GM21529 (cell line): ENCODE measurements around the gene CACNA1I.

Experiments
- ATAC-seq: cut with Tn5 transposase; IDR thresholded peaks from one replicate; pipeline ENCODE4 v1.9.1; 2021; ENCODE audit not compliant: unreplicated experiment

CACNA1I gene

GRCh38 chr22:39621826-39622225 lies 51.3 kb downstream of the CACNA1I start:
- ATAC-seq: no peak

- ATAC-seq: no peak
These were observed 52.4 kb downstream of the CACNA1I start for GRCh38 chr22:39622881-39623367.

GRCh38 chr22:39623603-39624500 lies 53.3 kb downstream of the CACNA1I start:
- no peak for ATAC-seq

GRCh38 chr22:39624501-39624821 lies 53.9 kb downstream of the CACNA1I start:
- no peak for ATAC-seq

- ATAC-seq: no peak
These were observed 55.3 kb downstream of the CACNA1I start for GRCh38 chr22:39625569-39626537.

GRCh38 chr22:39627208-39627607 lies 56.7 kb downstream of the CACNA1I start:
- ATAC-seq: no peak

- no peak for ATAC-seq
These were observed 57.5 kb downstream of the CACNA1I start for GRCh38 chr22:39627865-39628562.

- ATAC-seq: no peak
These were observed 58.1 kb downstream of the CACNA1I start for GRCh38 chr22:39628563-39629080.

- no peak for ATAC-seq
These were observed 59.3 kb downstream of the CACNA1I start for GRCh38 chr22:39629851-39630250.

- no peak for ATAC-seq
These were observed 60.2 kb downstream of the CACNA1I start for GRCh38 chr22:39630721-39631120.

- no peak for ATAC-seq
These were observed 61.1 kb downstream of the CACNA1I start for GRCh38 chr22:39631381-39632286.

- ATAC-seq: no peak
These were observed 64.2 kb downstream of the CACNA1I start for GRCh38 chr22:39634530-39635405.

- no peak for ATAC-seq
These were observed 65.2 kb downstream of the CACNA1I start for GRCh38 chr22:39635719-39636118.

GRCh38 chr22:39638958-39639357 lies 68.4 kb downstream of the CACNA1I start:
- no peak for ATAC-seq

GRCh38 chr22:39641660-39642310 lies 71.2 kb downstream of the CACNA1I start:
- no peak for ATAC-seq

- no peak for ATAC-seq
These were observed 72.9 kb downstream of the CACNA1I start for GRCh38 chr22:39643311-39644083.

GRCh38 chr22:39645532-39645931 lies 75.0 kb downstream of the CACNA1I start:
- ATAC-seq: no peak
